ENCODE results near the gene CCNY.

CCNY gene

GRCh38 chr10:35486297-35486990 lies 150.1 kb downstream of the CCNY start:
- DNase-seq (ENCODE audit: low read depth, low spot score): no peak

- no peak for DNase-seq (ENCODE audit: low read depth, low spot score)
Measured at GRCh38 chr10:35487336-35488034, 151.2 kb downstream of the CCNY start.

- no peak for DNase-seq (ENCODE audit: low read depth, low spot score)
Measured at GRCh38 chr10:35488228-35488627, 151.9 kb downstream of the CCNY start.

- no peak for DNase-seq (ENCODE audit: low read depth, low spot score)
Measured at GRCh38 chr10:35492386-35493195, 156.3 kb downstream of the CCNY start.

- DNase-seq (ENCODE audit: low read depth, low spot score): no peak
Measured at GRCh38 chr10:35493196-35494118, 157.1 kb downstream of the CCNY start.

GRCh38 chr10:35495521-35496119 lies 159.3 kb downstream of the CCNY start:
- DNase-seq (ENCODE audit: low read depth, low spot score): no peak

- DNase-seq (ENCODE audit: low read depth, low spot score): no peak
Measured at GRCh38 chr10:35497909-35498308, 161.6 kb downstream of the CCNY start.

GRCh38 chr10:35498693-35499092 lies 162.4 kb downstream of the CCNY start:
- DNase-seq (ENCODE audit: low read depth, low spot score): no peak

GRCh38 chr10:35501923-35502322 lies 165.6 kb downstream of the CCNY start:
- DNase-seq (ENCODE audit: low read depth, low spot score): no peak

- no peak for DNase-seq (ENCODE audit: low read depth, low spot score)
Measured at GRCh38 chr10:35502692-35503091, 166.4 kb downstream of the CCNY start.

- DNase-seq (ENCODE audit: low read depth, low spot score): no peak
Measured at GRCh38 chr10:35503578-35503977, 167.3 kb downstream of the CCNY start.

- DNase-seq (ENCODE audit: low read depth, low spot score): no peak
Measured at GRCh38 chr10:35504132-35504531, 167.8 kb downstream of the CCNY start.

- DNase-seq (ENCODE audit: low read depth, low spot score): no peak
Measured at GRCh38 chr10:35505241-35505873, 169.0 kb downstream of the CCNY start.

GRCh38 chr10:35506741-35507140 lies 170.4 kb downstream of the CCNY start:
- DNase-seq (ENCODE audit: low read depth, low spot score): no peak

GRCh38 chr10:35507519-35508109 lies 171.3 kb downstream of the CCNY start:
- no peak for DNase-seq (ENCODE audit: low read depth, low spot score)

GRCh38 chr10:35508647-35509046 lies 172.3 kb downstream of the CCNY start:
- DNase-seq (ENCODE audit: low read depth, low spot score): no peak

GRCh38 chr10:35510891-35511290 lies 174.6 kb downstream of the CCNY start:
- DNase-seq (ENCODE audit: low read depth, low spot score): no peak

GRCh38 chr10:35511647-35512046 lies 175.3 kb downstream of the CCNY start:
- no peak for DNase-seq (ENCODE audit: low read depth, low spot score)

- DNase-seq (ENCODE audit: low read depth, low spot score): no peak
Measured at GRCh38 chr10:35516102-35516670, 179.9 kb downstream of the CCNY start.
